HG02943 (cell line): ENCODE measurements around the gene ITGA2B.
"Not testable (repeated sequence)": the region's sequence is repeated elsewhere in the genome, so short reads cannot be mapped to it uniquely, and the experiment has no call there.

Source experiments
- ATAC-seq: cut with Tn5 transposase; IDR thresholded peaks from one replicate; pipeline ENCODE4 v1.9.1; 2021; ENCODE audit warnings: mild to moderate bottlenecking, low read depth, moderate library complexity; ENCODE audit not compliant: unreplicated experiment

The ITGA2B gene

GRCh38 chr17:44394112-44394511, 4.7 kb upstream of the ITGA2B start:
- not testable (repeated sequence) for ATAC-seq

GRCh38 chr17:44390250-44390870, 911 bp upstream of the ITGA2B start:
- ATAC-seq: no peak

DNA sequence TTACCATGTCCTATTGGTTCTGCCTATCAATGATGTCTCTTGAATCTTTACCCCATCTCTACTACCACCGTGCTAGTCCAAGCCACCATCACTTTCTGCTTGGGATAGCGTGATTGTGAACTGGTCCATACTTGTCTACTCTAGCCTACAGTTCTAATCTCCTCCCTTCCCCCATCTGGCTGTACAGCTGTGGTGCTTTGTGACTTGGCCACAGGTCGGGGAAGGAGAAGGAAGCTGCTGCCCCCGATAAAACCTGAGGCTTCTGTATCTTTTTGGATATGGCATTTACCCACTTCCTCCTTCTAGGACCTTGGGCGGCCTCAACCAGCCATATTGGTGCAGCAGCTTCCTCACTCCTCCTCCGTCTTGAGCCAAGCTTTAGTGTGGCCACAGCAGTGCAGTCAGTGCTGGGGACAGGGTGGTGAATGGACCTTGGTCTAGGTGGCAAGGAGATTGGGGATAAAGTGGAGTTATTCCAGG, 314 bp upstream of the ITGA2B start:
- no peak for ATAC-seq

GRCh38 chr17:44387804-44388203, 1.6 kb downstream of the ITGA2B start:
- no peak for ATAC-seq

GRCh38 chr17:44386182-44386525, 3.3 kb downstream of the ITGA2B start:
- no peak for ATAC-seq

DNA sequence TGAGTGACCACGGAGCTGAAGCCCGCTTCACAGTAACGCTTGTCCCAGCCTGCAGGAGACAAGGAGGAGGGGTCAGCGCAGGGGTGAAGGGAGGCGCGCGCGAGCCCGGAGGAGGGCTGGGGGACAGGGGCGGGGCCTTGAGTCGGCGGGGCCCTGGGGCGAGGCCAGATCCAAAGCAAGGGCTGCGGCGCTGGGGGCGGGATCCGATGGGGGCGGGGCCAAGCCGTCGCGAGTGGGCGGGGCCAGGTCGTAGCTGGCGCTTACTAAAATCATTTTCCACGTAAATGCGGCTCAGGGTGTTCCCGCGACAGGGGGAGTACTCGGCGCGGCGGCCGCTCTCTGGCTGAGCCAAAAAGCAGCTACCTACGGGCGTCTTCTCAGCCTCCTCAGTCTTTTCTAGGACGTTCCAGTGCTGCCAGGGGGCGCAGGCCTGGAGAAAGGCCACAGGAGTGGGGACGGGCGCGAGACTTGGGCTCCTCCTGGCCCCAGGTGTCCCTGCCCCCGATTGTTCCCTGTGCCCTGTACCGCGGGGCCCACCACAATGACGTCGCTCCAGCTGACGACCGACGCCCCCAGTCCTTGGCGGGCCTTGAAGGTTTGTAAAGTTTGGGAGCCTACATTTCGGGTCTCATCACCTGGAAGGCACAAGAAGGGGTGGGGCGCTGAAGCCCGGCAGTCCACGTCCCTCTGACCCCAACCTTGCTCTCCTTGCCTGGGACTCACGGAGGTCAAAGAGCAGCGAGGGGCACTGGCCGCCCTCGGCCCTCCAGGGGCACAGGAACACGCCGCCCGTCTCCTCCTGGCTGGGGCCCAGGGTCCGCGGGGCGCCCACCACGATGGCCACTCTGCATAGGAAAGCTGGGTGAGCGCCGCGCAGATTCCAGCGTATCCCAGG, 3.9 kb downstream of the ITGA2B start:
- no peak for ATAC-seq

- no peak for ATAC-seq
Observed at GRCh38 chr17:44384823-44385286, 4.6 kb downstream of the ITGA2B start.

GRCh38 chr17:44384281-44384822, 5.1 kb downstream of the ITGA2B start:
- ATAC-seq: no peak

DNA sequence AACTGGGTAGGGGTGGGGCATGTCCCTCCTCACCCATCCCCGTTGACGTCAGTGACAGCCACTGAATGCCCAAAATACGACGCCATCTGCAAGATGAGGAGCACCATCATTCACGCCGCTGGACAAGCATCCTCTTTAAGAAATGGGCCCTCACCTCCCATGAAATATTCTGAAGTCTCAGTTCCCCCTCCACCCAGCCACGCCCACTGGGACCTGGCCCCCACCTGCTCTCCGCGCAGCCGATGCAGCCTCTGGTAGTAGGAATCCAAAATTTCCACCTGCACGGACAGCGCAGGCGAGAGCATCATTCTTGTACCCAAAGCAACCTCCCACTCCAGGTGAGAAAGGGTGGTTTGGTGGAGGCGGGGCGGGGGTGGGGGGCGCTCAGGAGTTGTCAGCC, 5.6 kb downstream of the ITGA2B start:
- ATAC-seq: no peak

DNA sequence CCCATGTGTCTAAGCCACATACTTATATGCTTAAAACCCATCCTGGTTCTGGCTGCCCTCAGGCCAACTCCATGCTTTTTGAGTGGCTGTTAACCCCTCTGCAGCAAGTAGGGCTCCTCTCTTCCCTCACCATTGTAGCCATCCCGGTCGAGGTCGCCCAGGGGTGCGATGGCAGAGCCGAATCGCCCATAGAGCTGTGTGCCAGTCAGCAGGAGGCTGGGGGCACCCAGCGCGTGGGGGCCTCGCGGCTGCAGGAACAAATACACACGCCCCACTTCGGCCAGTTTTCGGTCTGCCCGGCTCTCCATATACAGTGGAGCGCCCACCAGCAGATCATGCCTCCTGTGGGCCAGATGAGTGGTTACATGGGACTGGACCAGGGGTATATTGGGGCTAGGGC, 6.1 kb downstream of the ITGA2B start:
- no peak for ATAC-seq

DNA sequence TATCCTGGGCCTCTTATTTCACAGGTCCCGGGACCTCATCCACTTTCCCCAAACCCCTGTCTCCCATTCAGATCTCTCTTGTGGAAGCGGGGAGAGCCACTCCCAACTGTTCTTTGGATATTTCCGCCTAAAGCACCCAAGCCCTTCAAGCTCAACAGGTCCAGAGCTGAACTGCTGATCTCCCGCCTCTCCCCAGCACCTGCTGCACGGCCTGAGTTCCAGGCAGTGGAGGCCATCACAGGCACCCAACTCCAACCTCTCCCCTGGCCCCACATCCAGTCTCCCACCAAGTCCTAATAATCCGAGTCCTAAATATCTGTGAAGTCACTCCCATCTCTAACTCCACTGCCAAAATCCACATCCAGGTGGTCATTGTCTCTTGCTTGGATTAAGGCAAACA, 6.5 kb downstream of the ITGA2B start:
- no peak for ATAC-seq

DNA sequence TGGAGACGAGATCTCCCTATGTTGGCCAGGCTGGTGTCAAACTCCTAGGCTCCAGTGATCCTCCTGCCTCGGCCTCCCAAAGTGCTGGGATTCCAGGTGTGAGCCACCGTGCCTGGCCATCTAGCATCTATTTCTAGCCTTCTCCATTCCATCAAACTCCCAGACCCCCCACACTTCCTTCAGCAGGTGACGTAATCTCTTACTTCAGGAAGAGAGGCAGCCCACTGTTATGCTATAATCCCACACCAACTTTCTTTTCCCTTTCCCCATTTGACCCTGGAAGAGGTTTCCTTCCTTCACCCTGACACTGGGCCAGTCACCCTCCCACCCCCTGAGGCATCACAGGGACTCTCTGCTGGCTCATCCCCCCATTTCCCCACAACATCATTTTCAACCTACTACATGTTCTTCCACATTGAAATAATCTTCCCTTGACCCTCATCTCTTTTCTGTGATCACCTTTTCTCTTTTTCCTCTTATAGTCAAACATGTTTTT, 7.6 kb downstream of the ITGA2B start:
- ATAC-seq: no peak

DNA sequence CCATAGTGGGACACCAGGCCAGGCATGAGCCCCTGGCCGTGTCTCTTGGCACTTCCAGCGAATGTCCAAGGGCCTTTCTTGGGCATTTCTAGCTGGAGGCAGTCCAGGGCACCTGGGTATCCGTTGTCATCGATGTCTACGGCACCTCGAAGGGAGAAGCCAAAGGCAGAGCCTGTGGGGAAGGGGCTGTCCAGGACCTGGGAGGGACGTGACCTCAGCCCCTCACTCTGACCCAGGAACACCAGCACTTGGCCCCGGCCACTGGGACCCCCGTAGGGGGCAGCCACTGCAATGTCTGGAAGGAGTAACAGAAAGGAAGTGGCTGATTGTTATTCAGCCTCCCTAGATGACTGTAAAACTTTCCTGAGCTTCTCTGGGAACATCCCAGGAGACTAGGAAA, 8.7 kb downstream of the ITGA2B start:
- no peak for ATAC-seq

- ATAC-seq: no peak
Observed at GRCh38 chr17:44379887-44380286, 9.6 kb downstream of the ITGA2B start.

GRCh38 chr17:44378171-44378705, 11.2 kb downstream of the ITGA2B start:
- ATAC-seq: no peak

DNA sequence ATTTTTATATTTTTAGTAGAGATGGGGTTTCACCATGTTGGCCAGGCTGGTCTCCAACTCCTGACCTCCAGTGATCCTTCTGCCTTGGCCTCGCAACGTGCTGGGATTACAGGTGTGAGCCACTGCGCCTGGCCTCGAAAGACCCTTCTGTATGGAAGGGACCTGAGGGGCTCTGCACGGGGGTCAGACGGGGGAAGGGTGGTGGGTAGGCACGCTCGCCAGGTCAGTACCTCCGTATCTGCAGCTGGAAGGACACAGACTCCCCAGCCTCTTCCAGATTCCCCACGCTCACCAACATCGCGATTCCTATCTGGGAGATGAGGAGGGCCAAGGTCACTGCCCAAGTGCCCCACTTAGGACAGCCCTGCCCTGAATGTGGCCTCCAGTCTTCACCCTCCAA, 12.7 kb downstream of the ITGA2B start:
- no peak for ATAC-seq

GRCh38 chr17:44376124-44376523, 13.3 kb downstream of the ITGA2B start:
- no peak for ATAC-seq

DNA sequence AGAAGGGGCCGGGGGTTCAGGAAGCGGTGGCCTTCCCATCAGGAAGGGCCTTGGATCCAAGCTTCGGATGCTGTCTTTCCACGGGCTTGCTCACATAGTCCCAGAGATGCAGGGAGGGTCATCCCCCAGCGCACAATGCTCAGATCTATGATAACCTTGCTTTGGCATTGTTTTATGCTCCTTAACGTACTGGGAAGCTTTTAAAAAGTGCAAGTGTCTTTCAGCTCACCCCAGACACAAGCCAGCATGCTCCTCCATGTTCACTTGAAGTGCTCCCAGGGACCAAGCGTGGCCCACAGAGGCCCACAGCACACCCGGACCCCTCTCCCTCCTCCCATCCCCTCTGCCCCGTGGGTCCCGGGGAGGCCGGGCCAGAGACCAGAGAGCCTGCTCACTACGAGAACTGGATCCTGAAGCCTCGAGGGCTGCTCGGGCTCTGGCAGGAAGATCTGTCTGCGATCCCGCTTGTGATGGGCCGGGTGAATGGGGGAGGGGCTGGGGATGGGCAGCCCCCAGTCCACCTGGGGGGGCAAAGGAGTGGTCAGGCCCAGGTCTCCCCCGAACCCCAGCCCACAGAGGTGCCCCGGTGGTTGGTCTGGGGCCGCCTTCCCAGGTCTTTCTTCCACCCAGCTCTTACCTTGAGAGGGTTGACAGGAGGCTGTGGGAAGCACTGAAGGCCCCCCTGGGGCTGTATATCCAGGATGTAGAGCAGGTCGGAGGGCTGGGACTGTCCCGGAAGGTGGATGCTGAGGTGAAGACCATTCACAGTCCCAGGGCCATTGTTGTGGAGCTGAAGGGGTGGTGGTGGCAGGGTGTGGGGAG, 14.0 kb downstream of the ITGA2B start:
- ATAC-seq: no peak

GRCh38 chr17:44374306-44375195, 14.9 kb downstream of the ITGA2B start:
- ATAC-seq: no peak
